ENCODE data around the gene ZNF575.

DNA sequence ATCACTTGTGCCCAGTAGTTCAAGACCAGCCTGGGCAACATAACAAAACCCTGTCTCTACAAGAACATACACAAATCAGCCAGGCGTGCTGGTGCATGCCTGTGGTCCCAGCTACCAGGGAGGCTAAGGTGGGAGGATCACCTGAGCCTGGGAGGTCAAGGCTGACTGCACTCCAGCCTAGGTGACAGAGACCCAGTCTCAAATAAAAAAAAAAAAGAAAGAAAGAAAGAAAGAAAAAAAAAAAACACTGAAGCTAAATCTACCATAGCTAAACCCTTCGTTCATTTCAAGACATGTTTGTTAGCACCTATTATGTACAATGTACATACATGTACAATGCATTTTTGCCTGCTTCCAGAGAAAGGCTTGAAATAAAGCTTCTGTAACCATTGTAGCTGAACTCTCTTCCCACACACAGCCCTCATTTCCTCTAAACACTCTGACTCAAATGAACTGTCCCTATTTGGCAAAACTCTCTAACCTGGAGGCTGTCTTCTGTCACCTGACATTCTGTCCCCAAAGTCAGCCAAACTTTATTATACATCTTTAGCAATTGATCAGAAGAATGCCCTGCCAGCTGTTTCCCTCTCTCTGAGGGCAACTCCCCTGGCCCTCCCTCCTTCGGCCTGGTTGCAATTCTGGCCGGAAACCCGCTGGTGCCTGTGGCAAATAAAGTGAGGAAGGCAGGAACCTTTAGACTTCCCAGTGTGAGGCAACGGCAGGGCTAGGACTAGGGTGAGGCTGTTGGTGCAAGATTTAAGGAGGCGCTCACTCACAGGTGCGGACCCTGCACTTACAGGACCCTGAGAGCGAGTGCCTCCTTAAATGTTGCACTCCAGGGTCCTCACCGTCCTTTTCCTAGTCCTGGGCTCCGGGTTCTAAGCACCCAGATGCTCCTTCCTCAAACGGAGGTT is 7.8 kb upstream of the ZNF575 start:
- TF ChIP-seq, protein P1, sequence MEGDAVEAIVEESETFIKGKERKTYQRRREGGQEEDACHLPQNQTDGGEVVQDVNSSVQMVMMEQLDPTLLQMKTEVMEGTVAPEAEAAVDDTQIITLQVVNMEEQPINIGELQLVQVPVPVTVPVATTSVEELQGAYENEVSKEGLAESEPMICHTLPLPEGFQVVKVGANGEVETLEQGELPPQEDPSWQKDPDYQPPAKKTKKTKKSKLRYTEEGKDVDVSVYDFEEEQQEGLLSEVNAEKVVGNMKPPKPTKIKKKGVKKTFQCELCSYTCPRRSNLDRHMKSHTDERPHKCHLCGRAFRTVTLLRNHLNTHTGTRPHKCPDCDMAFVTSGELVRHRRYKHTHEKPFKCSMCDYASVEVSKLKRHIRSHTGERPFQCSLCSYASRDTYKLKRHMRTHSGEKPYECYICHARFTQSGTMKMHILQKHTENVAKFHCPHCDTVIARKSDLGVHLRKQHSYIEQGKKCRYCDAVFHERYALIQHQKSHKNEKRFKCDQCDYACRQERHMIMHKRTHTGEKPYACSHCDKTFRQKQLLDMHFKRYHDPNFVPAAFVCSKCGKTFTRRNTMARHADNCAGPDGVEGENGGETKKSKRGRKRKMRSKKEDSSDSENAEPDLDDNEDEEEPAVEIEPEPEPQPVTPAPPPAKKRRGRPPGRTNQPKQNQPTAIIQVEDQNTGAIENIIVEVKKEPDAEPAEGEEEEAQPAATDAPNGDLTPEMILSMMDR (conservative IDR thresholded peaks at IDR 0.05) = no peak
- no peak for TF ChIP-seq EZH2 (IDR thresholded peaks at IDR 0.05; ENCODE audit: low read depth)
